H1 (cell line): ENCODE data around the gene TNNC1.

Experiments used
- BCL11A ChIP-seq, 2 experiments: IDR thresholded peaks; one replicate each; pipeline ENCODE4 v1.6.1; 2011; ENCODE audit warnings: low read depth in 2 of 2, low read length in 2 of 2, mild to moderate bottlenecking in 2 of 2
- CHD2 ChIP-seq: IDR thresholded peaks from 2 replicates; pipeline ENCODE4 v1.6.1; 2012; ENCODE audit warnings: low read length, improper control_type of control experiment
- CTCF ChIP-seq, 3 experiments: IDR thresholded peaks; 1 replicate in 2 of 3; 2 replicates in 1 of 3; pipeline versions ENCODE4 v1.5.1 to v1.6.1; 2011; ENCODE audit warnings: low read length in 3 of 3, mild to moderate bottlenecking in 3 of 3, inconsistent platforms in 2 of 3, low read depth in 1 of 3, moderate library complexity in 1 of 3; ENCODE audit not compliant: insufficient read depth in 1 of 3; ENCODE audit errors: control extremely low read depth in 1 of 3
- EP300 ChIP-seq, 2 experiments: IDR thresholded peaks; 1 replicate in 1 of 2; 2 replicates in 1 of 2; pipeline ENCODE4 v1.6.1; 2011 to 2012; ENCODE audit warnings: low read depth in 2 of 2, low read length in 2 of 2, mild to moderate bottlenecking in 2 of 2, borderline replicate concordance in 1 of 2, inconsistent platforms in 1 of 2, moderate library complexity in 1 of 2
- NANOG ChIP-seq: IDR thresholded peaks from 2 replicates; pipeline ENCODE4 v1.6.1; 2011; ENCODE audit warnings: low read length, low read depth, mild to moderate bottlenecking, inconsistent platforms; ENCODE audit not compliant: insufficient read depth, poor library complexity, severe bottlenecking
- POLR2AphosphoS5 ChIP-seq: IDR thresholded peaks from 2 replicates; pipeline ENCODE4 v1.6.1; 2011; ENCODE audit warnings: low read depth, low read length
- TCF12 ChIP-seq: IDR thresholded peaks from 2 replicates; pipeline ENCODE4 v1.6.1; 2011; ENCODE audit warnings: low read depth, mild to moderate bottlenecking, low read length
- TEAD4 ChIP-seq: IDR thresholded peaks from 2 replicates; pipeline ENCODE4 v1.6.1; 2012; ENCODE audit warnings: low read depth, low read length, inconsistent platforms, mixed read lengths
- YY1 ChIP-seq: IDR thresholded peaks from 2 replicates; pipeline ENCODE4 v1.6.1; 2011; ENCODE audit warnings: low read depth, mild to moderate bottlenecking, low read length
- ZNF274 ChIP-seq: IDR thresholded peaks from 2 replicates; pipeline ENCODE4 v1.7.0; 2012; ENCODE audit warnings: low read length, borderline replicate concordance; ENCODE audit errors: extremely low read depth

- TF ChIP-seq CTCF (IDR thresholded peaks at IDR 0.05; ENCODE audit: control extremely low read depth in 1 of 3, insufficient read depth in 1 of 3, low read depth in 1 of 3, low read length in 3 of 3), result no peak
- no peak for TF ChIP-seq TCF12
- no peak for TF ChIP-seq BCL11A (IDR thresholded peaks at IDR 0.05; ENCODE audit: low read depth in 2 of 2, low read length in 2 of 2)
- TF ChIP-seq NANOG, result no peak
- TF ChIP-seq YY1, result no peak
- no peak for TF ChIP-seq EP300 (IDR thresholded peaks at IDR 0.05; ENCODE audit: borderline replicate concordance in 1 of 2, low read depth in 2 of 2, low read length in 2 of 2)
- no peak for TF ChIP-seq ZNF274
- TF ChIP-seq TEAD4, result no peak
- no peak for TF ChIP-seq CHD2
- TF ChIP-seq POLR2AphosphoS5, result no peak
These were observed 37.2 kb upstream of the TNNC1 start for GRCh38 chr3:52490939-52491526.
